Measurements from ENCODE around the gene GIPR. TPM values are rescaled to one million over a fixed set of nuclear protein-coding genes. Genes with fewer than 3 reads are reported as not detected.

GIPR gene
- 0.19 and 0.42 TPM in 2 replicates for total RNA-seq (2014; rRNA removed; shearing (Covaris generic))
- 1.2 and 1.4 TPM in 2 replicates for polyA plus RNA-seq (2016; fragmentation: Nextera tagmentation; extraction: Ambion mirVana)
- long read RNA-seq: 0 reads

GRCh38 chr19:45667620-45668341, at the start of gene GIPR:
Gene GIPR, plus strand, starts transcription at chr19:45668221. Its CDS starts 1,300 bp downstream, at chr19:45669521.
- peak within 1 kb of the TSS; percentile 71 for H3K4me3 Mint-ChIP-seq
- Histone ChIP-seq H4K20me1 (replicated peaks; ENCODE audit: insufficient read depth) (no peaks in the 10 kb centered on the region), H3K36me3 (ENCODE audit: insufficient read depth) (no peaks in the 10 kb centered on the region), H3K9me2 (ENCODE audit: insufficient read depth) (no peaks in the 10 kb centered on the region), H3K4me3 (peak within 1 kb of the TSS; percentile 78), H3K4me1 (ENCODE audit: insufficient read depth) (peaks cover 16% of the 10 kb centered on the region; the same call in 1 of the 2 replicates), H3K27me3 (ENCODE audit: insufficient read depth) (peaks cover 41% of the 10 kb centered on the region), H3F3A (replicated peaks; ENCODE audit: low read depth) (peaks cover 20% of the 10 kb centered on the region), H3K4me2 (peak within 1 kb of the TSS; percentile 90), H3K79me2 (replicated peaks; ENCODE audit: insufficient read depth) (no peaks in the 10 kb centered on the region), H2AFZ (peak within 1 kb of the TSS; percentile 91), H3K27ac (ENCODE audit: low read depth) (no peak within 1 kb of the TSS)
- H3K27me3 Mint-ChIP-seq (ENCODE audit: insufficient read depth, low read depth, poor library complexity): peaks cover 39% of the 10 kb centered on the region
- DNase-seq (ENCODE audit: low spot score) (peak; percentile 77), ATAC-seq (peak; percentile 35)
- TF ChIP-seq POLR2AphosphoS5 (IDR thresholded peaks at IDR 0.05; ENCODE audit: low read depth) (0 out of 2 replicates have a peak, but pooled peaks have one; percentile 19), ETS1 (IDR thresholded peaks at IDR 0.05) (no peak), CTCF (conservative IDR thresholded peaks at IDR 0.05; ENCODE audit: low read depth in 2 of 2) (0 out of 4 replicates have a peak, but pooled peaks of 1 of the 2 experiments have one; percentile 1)
- H3K27ac Mint-ChIP-seq: no peak within 1 kb of the TSS
- peaks cover 17% of the 10 kb centered on the region for H3K4me1 Mint-ChIP-seq
- H3K36me3 Mint-ChIP-seq (ENCODE audit: low read depth): no peaks in the 10 kb centered on the region; the same call in 2 of the 3 replicates
- H3K9me3 Mint-ChIP-seq: no peaks in the 10 kb centered on the region; the same call in 2 of the 3 replicates

- H4K20me1 ChIP-seq (replicated peaks; ENCODE audit: insufficient read depth): no peaks in the 10 kb centered on the region
- Mint-ChIP-seq H3K27ac (no peak overlapping the region; the same call in 1 of the 2 replicates), H3K9me3 (no peaks in the 10 kb centered on the region), H3K4me1 (peaks cover 6% of the 10 kb centered on the region; the same call in 2 of the 3 replicates), H3K4me3 (no peak overlapping the region), H3K27me3 (ENCODE audit: insufficient read depth, low read depth, poor library complexity) (peaks cover 14% of the 10 kb centered on the region), H3K36me3 (ENCODE audit: low read depth) (peaks cover 15% of the 10 kb centered on the region)
- no peak overlapping the region for H3K27ac ChIP-seq (ENCODE audit: low read depth)
- peaks cover 11% of the 10 kb centered on the region; the same call in 1 of the 2 replicates for H3K4me1 ChIP-seq (ENCODE audit: insufficient read depth)
- no peaks in the 10 kb centered on the region for H3K27me3 ChIP-seq (ENCODE audit: insufficient read depth)
- no peaks in the 10 kb centered on the region for H3K79me2 ChIP-seq (replicated peaks; ENCODE audit: insufficient read depth)
- no peaks in the 10 kb centered on the region for H3K36me3 ChIP-seq (ENCODE audit: insufficient read depth)
- ATAC-seq (no peak), DNase-seq (ENCODE audit: low spot score) (no peak)
- H3F3A ChIP-seq (replicated peaks; ENCODE audit: low read depth): 0 out of 2 replicates have a peak, but pooled peaks cover 5% of the 10 kb centered on the region
- no peak overlapping the region for H2AFZ ChIP-seq
- no peak overlapping the region for H3K4me3 ChIP-seq
- H3K9me2 ChIP-seq (ENCODE audit: insufficient read depth): no peaks in the 10 kb centered on the region
- no peak overlapping the region for H3K4me2 ChIP-seq
- TF ChIP-seq ZNF114 (CRISPR knock-in tag; IDR thresholded peaks at IDR 0.05) (no peak), NANOG (IDR thresholded peaks at IDR 0.05; ENCODE audit: borderline replicate concordance) (no peak), EZH2 (IDR thresholded peaks at IDR 0.05; ENCODE audit: low read depth, unreplicated experiment) (no peak), ETS1 (IDR thresholded peaks at IDR 0.05) (no peak), ZNF331 (CRISPR knock-in tag; IDR thresholded peaks at IDR 0.05; ENCODE audit: low read depth) (no peak), EZH2phosphoT487 (IDR thresholded peaks at IDR 0.05; ENCODE audit: unreplicated experiment) (no peak), CTCF (conservative IDR thresholded peaks at IDR 0.05; ENCODE audit: low read depth in 2 of 2) (no peak), POLR2AphosphoS5 (IDR thresholded peaks at IDR 0.05; ENCODE audit: low read depth) (no peak), REST (IDR thresholded peaks at IDR 0.05; ENCODE audit: unreplicated experiment) (no peak), CREB1 (CRISPR knock-in tag; IDR thresholded peaks at IDR 0.05; ENCODE audit: low read depth) (no peak), STAT1 (IDR thresholded peaks at IDR 0.05; ENCODE audit: unreplicated experiment) (no peak)
Measured at GRCh38 chr19:45621389-45621788, 46.6 kb upstream of the GIPR start.

Measured in GM23338 (cell line).